ENCODE measurements around the gene C2orf81. TPM values are rescaled to one million over a fixed set of nuclear protein-coding genes. Genes with fewer than 3 reads are reported as not detected.
"Not testable (repeated sequence)": the region's sequence is repeated elsewhere in the genome, so short reads cannot be mapped to it uniquely, and the experiment has no call there.

Gene C2orf81
- total RNA-seq, 1 donor = 0.72 TPM

- peaks cover 2% of the 10 kb centered on the region for H4K20me1 ChIP-seq (ENCODE audit: insufficient read depth, low read length)
- no peaks in the 10 kb centered on the region for H3K79me2 ChIP-seq (ENCODE audit: insufficient read depth, low read length)
- no peaks in the 10 kb centered on the region for H3K27me3 ChIP-seq (ENCODE audit: insufficient read depth, low read length)
- no peak overlapping the region for H3K4me3 ChIP-seq (ENCODE audit: insufficient read depth, low read length)
- TF ChIP-seq CTCF (IDR thresholded peaks at IDR 0.05; ENCODE audit: extremely low read depth, low read depth, low read length) = no peak
- H3K4me1 ChIP-seq (ENCODE audit: insufficient read depth, low read length) = peaks cover 10% of the 10 kb centered on the region
- H3K36me3 ChIP-seq (ENCODE audit: insufficient read depth, low read length) = peaks cover 23% of the 10 kb centered on the region
- no peaks in the 10 kb centered on the region for H3K9me3 ChIP-seq (ENCODE audit: low read depth, low read length)
- H3K4me2 ChIP-seq (ENCODE audit: insufficient read depth, low read length) = no peak overlapping the region
- no peak overlapping the region for H3K27ac ChIP-seq (ENCODE audit: low read depth, low read length)
- no peak overlapping the region for H2AFZ ChIP-seq (ENCODE audit: low read length)
- DNase-seq (ENCODE audit: insufficient read length, low spot score, missing footprints) = peak; percentile 19
Observed at GRCh38 chr2:74423231-74424095, 2.0 kb upstream of the C2orf81 start.

DNA sequence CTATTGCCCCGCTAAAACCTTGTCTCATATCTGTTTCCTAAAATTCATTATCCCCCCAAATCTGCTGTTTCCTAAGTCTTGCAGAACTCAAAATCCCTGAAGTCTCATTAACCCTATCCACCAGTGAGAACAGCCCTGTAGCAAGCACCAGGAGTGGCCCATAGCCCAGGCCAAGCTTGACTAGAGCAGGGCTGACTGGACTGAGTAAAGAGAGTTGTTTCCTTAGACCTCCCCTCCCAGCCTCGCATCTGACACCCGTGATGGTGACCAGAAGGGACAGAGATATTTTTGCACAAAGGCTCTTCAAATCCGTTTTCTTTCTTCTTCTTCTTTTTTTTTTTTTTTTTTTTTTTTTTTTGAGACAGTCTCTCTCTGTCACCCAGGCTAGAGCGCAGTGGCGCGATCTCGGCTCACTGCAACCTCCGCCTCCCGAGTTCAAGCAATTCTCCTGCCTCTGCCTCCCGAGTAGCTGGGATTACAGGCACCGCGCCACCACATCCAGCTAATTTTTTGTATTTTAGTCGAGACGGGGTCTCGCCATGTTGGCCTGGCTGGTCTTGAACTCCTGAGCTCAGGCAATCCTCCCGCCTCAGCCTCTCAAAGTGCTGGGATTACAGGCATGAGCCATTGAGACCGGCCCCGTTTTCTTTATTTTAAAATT, 846 bp downstream of the C2orf81 start:
- not testable (repeated sequence) for H4K20me1 ChIP-seq (ENCODE audit: insufficient read depth, low read length); H3K79me2 ChIP-seq (ENCODE audit: insufficient read depth, low read length); H2AFZ ChIP-seq (ENCODE audit: low read length); H3K36me3 ChIP-seq (ENCODE audit: insufficient read depth, low read length); H3K27me3 ChIP-seq (ENCODE audit: insufficient read depth, low read length); H3K9me3 ChIP-seq (ENCODE audit: low read depth, low read length)
- Histone ChIP-seq H3K27ac (ENCODE audit: low read depth, low read length) (peak overlapping the region; percentile 65), H3K4me2 (ENCODE audit: insufficient read depth, low read length) (peak overlapping the region; percentile 99), H3K4me1 (ENCODE audit: insufficient read depth, low read length) (peaks cover 13% of the 10 kb centered on the region), H3K4me3 (ENCODE audit: insufficient read depth, low read length) (peak overlapping the region; percentile 93)
- DNase-seq (ENCODE audit: insufficient read length, low spot score, missing footprints) = peak; percentile 8

DNA sequence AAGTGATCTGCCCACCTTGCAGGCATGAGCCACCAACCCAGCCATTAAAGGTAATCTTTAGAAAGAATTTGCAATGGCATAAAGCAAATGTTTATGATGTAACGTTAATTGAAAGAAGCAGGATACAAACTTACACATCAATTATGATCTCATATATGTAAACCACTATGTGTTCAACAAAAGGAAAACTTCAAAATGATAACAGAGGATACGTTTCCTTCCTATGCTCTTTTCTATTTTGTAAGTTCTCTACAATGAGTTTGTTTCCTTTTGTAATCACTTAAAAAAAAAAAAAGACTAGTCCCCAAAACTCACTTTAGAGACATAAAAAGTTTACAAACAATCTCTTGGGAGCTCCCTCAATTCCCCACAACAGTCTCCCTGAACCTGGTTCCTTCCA, 1.4 kb downstream of the C2orf81 start:
- Histone ChIP-seq H2AFZ (ENCODE audit: low read length) (no peak overlapping the region), H3K36me3 (ENCODE audit: insufficient read depth, low read length) (peaks cover under 1% of the 10 kb centered on the region), H3K9me3 (ENCODE audit: low read depth, low read length) (no peaks in the 10 kb centered on the region), H3K4me1 (ENCODE audit: insufficient read depth, low read length) (peaks cover 15% of the 10 kb centered on the region), H4K20me1 (ENCODE audit: insufficient read depth, low read length) (no peaks in the 10 kb centered on the region), H3K79me2 (ENCODE audit: insufficient read depth, low read length) (no peaks in the 10 kb centered on the region), H3K4me2 (ENCODE audit: insufficient read depth, low read length) (no peak overlapping the region), H3K27me3 (ENCODE audit: insufficient read depth, low read length) (no peaks in the 10 kb centered on the region), H3K27ac (ENCODE audit: low read depth, low read length) (no peak overlapping the region), H3K4me3 (ENCODE audit: insufficient read depth, low read length) (no peak overlapping the region)
- DNase-seq (ENCODE audit: insufficient read length, low spot score, missing footprints) = no peak
- TF ChIP-seq CTCF (IDR thresholded peaks at IDR 0.05; ENCODE audit: extremely low read depth, low read depth, low read length) = no peak

GRCh38 chr2:74419345-74419744, 2.1 kb downstream of the C2orf81 start:
- no peak overlapping the region for H3K4me3 ChIP-seq (ENCODE audit: insufficient read depth, low read length)
- H3K9me3 ChIP-seq (ENCODE audit: low read depth, low read length) = no peaks in the 10 kb centered on the region
- H3K36me3 ChIP-seq (ENCODE audit: insufficient read depth, low read length) = no peaks in the 10 kb centered on the region
- no peaks in the 10 kb centered on the region for H3K27me3 ChIP-seq (ENCODE audit: insufficient read depth, low read length)
- TF ChIP-seq CTCF (IDR thresholded peaks at IDR 0.05; ENCODE audit: extremely low read depth, low read depth, low read length) = no peak
- peak; percentile 77 for DNase-seq (ENCODE audit: insufficient read length, low spot score, missing footprints)
- no peak overlapping the region for H3K4me2 ChIP-seq (ENCODE audit: insufficient read depth, low read length)
- H3K79me2 ChIP-seq (ENCODE audit: insufficient read depth, low read length) = no peaks in the 10 kb centered on the region
- peaks cover 15% of the 10 kb centered on the region for H3K4me1 ChIP-seq (ENCODE audit: insufficient read depth, low read length)
- no peaks in the 10 kb centered on the region for H4K20me1 ChIP-seq (ENCODE audit: insufficient read depth, low read length)
- H2AFZ ChIP-seq (ENCODE audit: low read length) = no peak overlapping the region
- no peak overlapping the region for H3K27ac ChIP-seq (ENCODE audit: low read depth, low read length)
